ENCODE measurements around the gene SRPK2. TPM values are rescaled to one million over a fixed set of nuclear protein-coding genes. Genes with fewer than 3 reads are reported as not detected.

Gene SRPK2
- total RNA-seq, 1 donor from 2014 or later, result 69.5 TPM

GRCh38 chr7:105257338-105257737 lies 131.4 kb downstream of the SRPK2 start:
- Mint-ChIP-seq H3K27me3 (ENCODE audit: unreplicated experiment) (no peaks in the 10 kb centered on the region), H3K4me3 (ENCODE audit: unreplicated experiment) (no peak overlapping the region), H3K9me3 (ENCODE audit: unreplicated experiment) (peaks cover 5% of the 10 kb centered on the region), H3K36me3 (ENCODE audit: unreplicated experiment) (peaks cover 3% of the 10 kb centered on the region), H3K4me1 (ENCODE audit: unreplicated experiment) (peaks cover 19% of the 10 kb centered on the region), H3K27ac (ENCODE audit: unreplicated experiment) (no peak overlapping the region)
- DNase-seq (ENCODE audit: extremely low spot score, unreplicated experiment), result no peak
- no peak for TF ChIP-seq CTCF (IDR thresholded peaks at IDR 0.05)

GRCh38 chr7:105256761-105257231 lies 131.9 kb downstream of the SRPK2 start:
- no peaks in the 10 kb centered on the region for H3K27me3 Mint-ChIP-seq (ENCODE audit: unreplicated experiment)
- H3K4me3 Mint-ChIP-seq (ENCODE audit: unreplicated experiment), result no peak overlapping the region
- H3K36me3 Mint-ChIP-seq (ENCODE audit: unreplicated experiment), result peaks cover 3% of the 10 kb centered on the region
- no peak for TF ChIP-seq CTCF (IDR thresholded peaks at IDR 0.05)
- no peak overlapping the region for H3K27ac Mint-ChIP-seq (ENCODE audit: unreplicated experiment)
- peaks cover 24% of the 10 kb centered on the region for H3K4me1 Mint-ChIP-seq (ENCODE audit: unreplicated experiment)
- no peak for DNase-seq (ENCODE audit: extremely low spot score, unreplicated experiment)
- H3K9me3 Mint-ChIP-seq (ENCODE audit: unreplicated experiment), result peaks cover 5% of the 10 kb centered on the region

GRCh38 chr7:105250706-105251105 lies 138.0 kb downstream of the SRPK2 start:
- Mint-ChIP-seq H3K9me3 (ENCODE audit: unreplicated experiment) (no peaks in the 10 kb centered on the region), H3K27ac (ENCODE audit: unreplicated experiment) (no peak overlapping the region), H3K4me3 (ENCODE audit: unreplicated experiment) (no peak overlapping the region), H3K4me1 (ENCODE audit: unreplicated experiment) (peaks cover 43% of the 10 kb centered on the region), H3K27me3 (ENCODE audit: unreplicated experiment) (no peaks in the 10 kb centered on the region), H3K36me3 (ENCODE audit: unreplicated experiment) (no peaks in the 10 kb centered on the region)
- TF ChIP-seq CTCF (IDR thresholded peaks at IDR 0.05), result no peak
- DNase-seq (ENCODE audit: extremely low spot score, unreplicated experiment), result no peak

GRCh38 chr7:105250239-105250638 lies 138.5 kb downstream of the SRPK2 start:
- H3K36me3 Mint-ChIP-seq (ENCODE audit: unreplicated experiment), result no peaks in the 10 kb centered on the region
- no peaks in the 10 kb centered on the region for H3K9me3 Mint-ChIP-seq (ENCODE audit: unreplicated experiment)
- no peak for DNase-seq (ENCODE audit: extremely low spot score, unreplicated experiment)
- H3K4me1 Mint-ChIP-seq (ENCODE audit: unreplicated experiment), result peaks cover 43% of the 10 kb centered on the region
- no peak for TF ChIP-seq CTCF (IDR thresholded peaks at IDR 0.05)
- H3K27me3 Mint-ChIP-seq (ENCODE audit: unreplicated experiment), result no peaks in the 10 kb centered on the region
- no peak overlapping the region for H3K27ac Mint-ChIP-seq (ENCODE audit: unreplicated experiment)
- H3K4me3 Mint-ChIP-seq (ENCODE audit: unreplicated experiment), result no peak overlapping the region

GRCh38 chr7:105249216-105249615 lies 139.5 kb downstream of the SRPK2 start:
- H3K27ac Mint-ChIP-seq (ENCODE audit: unreplicated experiment), result peak overlapping the region; percentile 14
- DNase-seq (ENCODE audit: extremely low spot score, unreplicated experiment), result no peak
- H3K4me1 Mint-ChIP-seq (ENCODE audit: unreplicated experiment), result peaks cover 43% of the 10 kb centered on the region
- no peaks in the 10 kb centered on the region for H3K9me3 Mint-ChIP-seq (ENCODE audit: unreplicated experiment)
- H3K27me3 Mint-ChIP-seq (ENCODE audit: unreplicated experiment), result no peaks in the 10 kb centered on the region
- no peak overlapping the region for H3K4me3 Mint-ChIP-seq (ENCODE audit: unreplicated experiment)
- H3K36me3 Mint-ChIP-seq (ENCODE audit: unreplicated experiment), result no peaks in the 10 kb centered on the region
- no peak for TF ChIP-seq CTCF (IDR thresholded peaks at IDR 0.05)
